GM21447 (cell line): ENCODE measurements around the gene OR5K3.
"Not testable (repeated sequence)": the region's sequence is repeated elsewhere in the genome, so short reads cannot be mapped to it uniquely, and the experiment has no call there.

Source experiments
- ATAC-seq: cut with Tn5 transposase; IDR thresholded peaks from one replicate; pipeline ENCODE4 v1.9.1; 2021; ENCODE audit not compliant: unreplicated experiment

The OR5K3 gene, protein sequence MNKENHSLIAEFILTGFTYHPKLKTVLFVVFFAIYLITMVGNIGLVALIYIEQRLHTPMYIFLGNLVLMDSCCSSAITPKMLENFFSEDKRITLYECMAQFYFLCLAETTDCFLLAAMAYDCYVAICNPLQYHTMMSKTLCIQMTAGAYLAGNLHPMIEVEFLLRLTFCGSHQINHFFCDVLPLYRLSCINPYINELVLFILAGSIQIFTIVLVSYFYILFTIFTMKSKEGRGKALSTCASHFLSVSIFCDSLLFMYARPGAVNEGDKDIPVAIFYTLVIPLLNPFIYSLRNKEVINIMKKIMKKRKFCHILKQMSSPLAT

DNA sequence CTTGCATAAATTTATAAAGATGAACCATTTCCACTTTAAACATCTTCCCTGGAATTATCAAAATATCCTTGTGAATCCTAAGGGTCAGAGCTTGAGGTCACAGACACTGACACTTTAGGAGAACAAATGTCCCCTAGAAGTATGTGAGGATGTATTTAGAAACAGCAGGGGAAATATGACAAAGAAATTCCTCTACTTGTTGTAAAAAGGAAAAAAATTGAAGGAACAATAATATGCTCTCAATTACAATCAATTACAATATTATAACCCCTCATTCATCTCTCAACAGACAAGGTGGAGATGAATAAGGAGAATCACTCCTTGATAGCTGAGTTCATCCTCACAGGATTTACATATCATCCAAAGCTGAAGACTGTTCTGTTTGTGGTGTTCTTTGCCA is at the start of gene OR5K3:
Gene OR5K3 (plus strand): TSS at position 301 of the 400 bp plus-strand sequence. CDS start 0 bp downstream, at position 301.
- ATAC-seq = no peak

DNA sequence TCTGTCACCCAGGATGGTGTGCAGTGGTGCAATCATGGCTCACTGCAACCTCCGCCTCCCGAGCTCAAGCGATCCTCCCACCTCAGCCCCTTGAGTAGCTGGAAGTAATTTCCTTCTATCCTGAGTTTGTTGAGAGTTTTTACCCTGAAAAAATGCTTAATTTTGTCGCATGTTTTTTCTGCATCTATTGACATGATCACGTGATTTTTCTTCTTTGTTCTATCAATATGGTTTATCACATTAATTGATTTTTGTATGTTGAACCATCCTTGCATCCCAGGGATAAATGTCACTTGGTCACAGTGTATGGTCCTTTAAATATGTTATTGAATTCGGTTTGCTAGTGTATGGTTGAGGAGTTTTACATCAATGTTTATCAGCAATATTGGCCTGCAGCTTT is 48.7 kb upstream of the OR5K3 start:
- no peak for ATAC-seq

GRCh38 chr3:98343647-98344507 is 46.6 kb upstream of the OR5K3 start:
- peak; percentile 58 for ATAC-seq

- ATAC-seq = no peak
Measured at GRCh38 chr3:98350082-98350481, 40.4 kb upstream of the OR5K3 start.

DNA sequence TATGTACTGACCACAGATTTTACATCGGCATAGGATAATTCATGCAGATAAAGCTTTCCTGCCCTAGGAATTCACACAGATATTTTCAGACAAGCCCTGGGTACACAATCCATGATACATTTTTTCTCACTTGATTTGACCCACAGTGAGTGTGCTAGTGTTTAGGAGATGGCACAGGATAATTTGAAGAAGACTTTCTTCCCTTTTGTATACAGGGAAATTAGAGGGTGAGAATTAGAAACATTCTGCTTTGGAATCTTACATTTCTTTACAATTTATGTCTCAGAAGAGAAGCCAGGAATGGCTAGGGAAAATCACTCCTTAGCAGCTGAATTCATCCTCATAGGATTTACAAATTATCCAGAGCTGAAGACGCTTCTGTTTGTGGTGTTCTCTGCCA is 36.9 kb upstream of the OR5K3 start, which contains the start of gene OR5K4:
Gene OR5K4 (plus strand): TSS at position 301 of the 400 bp plus-strand sequence. CDS start 0 bp downstream, at position 301.
- no peak for ATAC-seq

- ATAC-seq = no peak
Measured at GRCh38 chr3:98359250-98359649, 31.2 kb upstream of the OR5K3 start.

- peak; percentile 76 for ATAC-seq
Measured at GRCh38 chr3:98359993-98360675, 30.3 kb upstream of the OR5K3 start.

DNA sequence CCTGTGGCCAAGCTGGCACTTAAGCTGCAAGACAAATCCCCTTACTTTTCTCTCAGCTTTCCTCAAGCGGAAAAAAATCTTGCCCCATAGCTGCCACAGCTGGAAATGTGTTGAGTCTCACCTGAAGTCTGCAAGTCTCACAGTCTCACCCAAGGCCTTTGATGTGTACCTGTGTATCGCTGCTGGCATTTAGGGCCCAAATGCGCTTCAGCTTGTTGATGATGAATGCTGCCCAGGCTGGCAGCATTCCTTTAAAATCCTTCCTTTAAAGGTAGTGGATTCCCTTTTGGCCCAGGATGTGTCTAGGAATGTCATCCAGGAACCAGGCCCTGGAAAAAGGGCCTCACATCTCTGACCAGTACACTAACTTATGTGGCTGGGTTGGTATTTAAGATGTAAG is 29.8 kb upstream of the OR5K3 start:
- ATAC-seq = no peak

DNA sequence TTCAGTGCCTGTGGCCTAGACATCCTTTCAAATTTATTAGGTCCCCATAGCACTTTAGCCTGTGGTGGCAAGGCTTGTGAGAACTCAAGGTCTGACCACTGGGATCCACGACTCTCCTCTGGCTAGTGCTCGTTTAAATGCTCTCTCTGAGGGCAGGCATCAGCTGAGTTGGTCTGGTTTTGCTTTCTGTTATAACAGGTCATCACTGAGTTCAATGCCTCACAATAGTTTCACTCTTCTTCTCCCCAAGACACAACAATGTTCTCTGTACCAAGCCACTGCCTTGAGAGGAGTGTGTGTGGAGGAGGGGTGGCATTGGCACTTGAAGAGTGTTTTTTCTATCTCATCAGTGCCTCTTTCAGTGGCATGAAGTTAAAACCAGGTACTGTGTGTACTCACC is 29.2 kb upstream of the OR5K3 start:
- no peak for ATAC-seq

GRCh38 chr3:98367464-98368246 is 22.8 kb upstream of the OR5K3 start:
- no peak for ATAC-seq

- no peak for ATAC-seq
Measured at GRCh38 chr3:98371186-98371585, 19.3 kb upstream of the OR5K3 start.

GRCh38 chr3:98371853-98372252 is 18.6 kb upstream of the OR5K3 start:
- no peak for ATAC-seq

- no peak for ATAC-seq
Measured at GRCh38 chr3:98372445-98372844, 18.0 kb upstream of the OR5K3 start.

DNA sequence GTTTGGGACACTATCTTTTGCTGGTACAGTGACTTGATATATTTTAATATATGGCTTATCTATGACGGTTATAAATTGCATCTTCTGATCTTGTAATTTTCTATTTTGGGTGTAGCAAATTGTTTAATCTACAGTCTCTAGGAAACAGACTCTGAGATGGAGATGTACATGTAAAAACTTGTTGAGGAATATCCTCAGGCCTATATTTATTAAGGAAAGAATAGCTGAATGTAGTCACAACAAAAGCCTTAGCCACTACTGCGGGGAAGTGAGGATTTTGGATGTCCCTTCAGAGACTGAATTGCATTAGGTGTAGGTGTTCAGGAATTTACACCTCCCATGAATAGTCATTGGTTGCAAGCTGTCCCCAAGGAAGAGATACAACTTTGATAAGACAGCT is 13.8 kb upstream of the OR5K3 start:
- no peak for ATAC-seq

DNA sequence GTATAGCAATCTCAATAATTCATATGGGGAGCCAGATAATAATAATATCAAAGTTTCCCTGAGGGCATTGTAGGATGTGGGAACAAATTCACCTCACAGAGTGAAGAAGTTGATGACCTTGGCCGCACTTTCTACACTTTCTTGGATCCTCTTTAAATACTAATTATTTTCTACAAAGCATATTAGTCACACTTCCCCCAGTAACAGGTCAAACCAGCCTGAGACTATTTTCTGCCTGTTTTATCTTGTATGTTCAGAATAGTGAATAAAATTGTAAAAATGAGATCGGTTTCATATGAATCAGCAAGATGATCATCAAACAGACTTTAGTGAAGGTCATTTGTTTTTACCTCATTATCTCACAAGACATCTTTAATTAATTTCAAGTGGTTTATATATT is 2.3 kb upstream of the OR5K3 start:
- ATAC-seq = no peak

DNA sequence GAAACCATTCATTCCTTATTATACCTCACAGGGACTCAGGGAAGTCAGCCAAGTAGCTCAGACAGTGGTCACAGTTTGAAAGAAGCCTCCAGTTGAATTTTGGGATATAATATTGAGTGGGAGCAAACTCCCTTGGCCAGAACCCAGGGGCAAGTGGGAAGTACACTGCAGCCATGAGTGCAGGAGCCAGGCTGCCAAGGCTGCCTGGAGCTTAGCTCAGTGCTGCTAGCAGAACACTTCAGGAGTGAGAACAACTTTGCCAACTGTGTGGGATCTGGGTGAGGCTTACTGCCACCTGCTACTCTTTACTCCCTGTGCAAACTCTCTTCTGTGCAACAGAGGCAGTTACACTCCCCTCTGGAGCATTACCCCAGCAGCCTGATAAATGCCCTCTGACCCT is 4.6 kb downstream of the OR5K3 start:
- no peak for ATAC-seq

GRCh38 chr3:98396482-98396881 is 6.0 kb downstream of the OR5K3 start:
- not testable (repeated sequence) for ATAC-seq

DNA sequence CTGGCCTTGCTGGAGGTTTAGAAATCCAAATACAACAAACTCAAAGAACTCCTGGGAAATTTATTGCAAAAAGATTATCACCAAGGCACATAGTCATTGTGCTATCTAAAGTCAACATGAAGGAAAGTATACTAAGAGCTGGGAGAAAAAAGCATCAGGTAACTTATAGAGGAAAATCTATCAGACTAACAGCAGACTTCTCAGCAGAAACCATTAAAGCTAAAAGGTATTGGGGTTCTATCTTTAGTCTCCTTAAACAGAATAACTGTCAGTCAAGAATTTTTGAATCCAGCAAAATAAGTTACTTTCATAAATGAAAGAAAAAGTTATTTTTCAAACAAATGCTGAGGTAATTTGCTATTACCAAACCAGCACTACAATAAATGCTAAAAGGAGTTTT is 8.0 kb downstream of the OR5K3 start:
- ATAC-seq = no peak

- no peak for ATAC-seq
Measured at GRCh38 chr3:98402507-98402906, 12.0 kb downstream of the OR5K3 start.

- no peak for ATAC-seq
Measured at GRCh38 chr3:98404010-98404409, 13.5 kb downstream of the OR5K3 start.

- no peak for ATAC-seq
Measured at GRCh38 chr3:98406034-98406433, 15.6 kb downstream of the OR5K3 start.
